HG03196 (cell line): ENCODE data around the gene CFAP410.
"Not testable (repeated sequence)": the region's sequence is repeated elsewhere in the genome, so short reads cannot be mapped to it uniquely, and the experiment has no call there.

Source experiments
- ATAC-seq: cut with Tn5 transposase; IDR thresholded peaks from one replicate; pipeline ENCODE4 v1.9.1; 2021; ENCODE audit not compliant: unreplicated experiment

Gene CFAP410

DNA sequence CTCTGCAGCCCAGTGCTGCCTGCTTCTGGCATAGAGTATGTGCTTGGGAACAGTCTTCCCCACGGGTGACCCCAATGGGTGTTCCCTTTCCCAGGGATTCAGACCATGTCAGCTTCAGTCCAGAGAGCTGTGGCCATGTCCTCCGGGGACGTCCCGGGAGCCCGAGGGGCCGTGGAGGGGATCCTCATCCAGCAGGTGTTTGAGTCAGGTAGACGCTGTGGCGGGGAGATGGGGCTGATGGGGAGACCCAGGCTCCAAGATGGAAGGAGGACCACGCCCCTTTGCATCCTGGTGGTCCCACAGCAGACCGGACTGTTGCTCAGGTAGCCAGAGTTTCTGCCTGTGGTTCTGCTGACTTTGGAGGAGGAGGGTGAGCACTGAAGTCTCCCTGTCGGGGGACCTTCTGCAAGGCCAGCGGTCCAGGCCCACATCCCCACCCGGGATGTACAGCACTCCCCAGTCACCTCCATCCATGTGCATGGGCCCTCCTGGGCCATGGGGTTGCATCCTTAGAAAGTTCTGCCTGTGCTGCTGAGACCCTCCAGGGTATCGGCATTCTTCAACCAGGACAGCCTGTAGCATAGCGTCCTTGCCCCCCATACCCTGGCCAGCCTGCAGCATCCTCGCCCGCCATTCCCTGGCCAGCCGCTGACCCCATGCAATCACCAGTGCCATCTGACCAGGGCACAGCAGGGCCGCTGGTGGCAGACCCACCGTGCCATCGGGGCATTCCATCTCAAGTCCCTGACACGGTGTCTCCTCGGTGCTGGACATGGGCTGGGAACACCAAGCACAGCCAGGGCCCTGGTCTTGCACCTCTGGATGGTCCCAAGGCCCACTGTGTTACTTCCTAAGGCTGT, 50.7 kb downstream of the CFAP410 start:
- no peak for ATAC-seq

GRCh38 chr21:44286716-44287632, 52.2 kb downstream of the CFAP410 start:
- no peak for ATAC-seq

DNA sequence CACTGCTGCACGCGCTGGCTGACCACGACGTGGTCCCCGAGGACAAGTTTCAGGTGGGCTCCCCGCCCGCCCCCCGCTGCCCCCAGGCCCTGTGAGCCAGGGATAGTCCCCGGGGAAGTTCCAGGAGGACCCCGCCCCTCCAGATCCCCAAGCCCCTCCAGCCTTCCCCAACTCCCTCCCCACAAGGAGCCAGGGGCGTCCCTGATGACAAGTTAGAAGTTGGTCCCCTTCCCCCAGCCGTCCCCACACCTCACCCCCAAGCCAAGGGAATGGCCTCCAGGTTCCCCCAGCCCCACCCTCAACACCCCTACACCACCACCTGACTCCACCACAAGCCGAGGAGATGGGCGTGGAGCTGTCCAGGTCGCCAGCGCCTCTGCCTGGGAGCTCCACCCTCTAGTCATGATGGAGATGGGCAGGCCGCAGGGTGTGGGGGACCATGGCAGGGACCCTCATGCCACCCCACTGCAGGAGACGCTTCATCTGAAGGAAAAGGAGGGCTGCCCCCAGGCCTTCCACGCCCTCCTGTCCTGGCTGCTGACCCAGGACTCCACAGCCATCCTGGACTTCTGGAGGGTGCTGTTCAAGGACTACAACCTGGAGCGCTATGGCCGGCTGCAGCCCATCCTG, 53.0 kb downstream of the CFAP410 start:
- ATAC-seq = no peak

GRCh38 chr21:44285138-44285992, 53.8 kb downstream of the CFAP410 start, which contains the start of gene AIRE:
AIRE (plus strand) TSS chr21:44285876; CDS start chr21:44286007, 131 bp downstream.
- ATAC-seq = no peak

DNA sequence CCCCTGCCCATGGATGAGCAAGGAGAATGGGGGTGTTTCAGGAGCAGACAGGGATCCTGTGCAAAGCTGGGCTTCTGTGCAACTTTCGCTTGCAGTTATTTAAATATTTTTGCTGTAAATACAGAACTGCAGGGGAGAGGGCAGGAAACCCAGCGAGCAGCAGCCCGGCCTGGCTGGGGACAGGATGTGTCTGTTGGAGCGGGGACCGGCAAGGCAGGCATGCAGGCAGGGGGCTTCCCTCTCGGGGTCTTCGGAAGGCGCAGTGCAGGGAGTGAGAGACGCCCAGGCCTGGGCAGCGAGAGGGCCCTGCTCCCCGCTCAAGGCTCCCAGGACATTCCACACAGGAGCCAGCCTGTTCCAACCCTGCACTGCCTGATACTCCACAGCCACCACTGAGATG, 55.2 kb downstream of the CFAP410 start:
- no peak for ATAC-seq

DNA sequence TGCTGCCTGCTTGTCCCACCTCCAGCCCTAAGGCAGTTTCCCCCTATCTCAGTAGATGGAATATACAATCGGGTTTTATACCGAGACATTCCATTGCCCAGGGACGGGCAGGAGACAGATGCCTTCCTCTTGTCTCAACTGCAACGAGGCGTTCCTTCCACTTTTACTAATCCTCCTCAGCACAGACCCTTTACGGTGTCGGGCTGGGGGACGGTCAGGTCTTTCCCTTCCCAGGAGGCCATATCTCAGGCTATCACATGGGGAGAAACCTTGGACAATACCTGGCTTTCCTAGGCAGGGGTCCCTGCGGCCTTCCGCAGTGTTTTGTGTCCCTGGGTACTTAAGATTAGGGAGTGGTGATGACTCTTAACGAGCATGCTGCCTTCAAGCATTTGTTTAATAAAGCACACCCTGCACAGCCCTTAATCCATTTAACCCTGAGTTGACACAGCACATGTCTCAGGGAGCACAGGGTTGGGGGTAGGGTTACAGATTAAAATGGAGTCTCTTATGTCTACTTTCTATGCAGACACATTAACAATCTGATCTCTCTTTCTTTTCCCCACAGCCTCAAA, 55.9 kb downstream of the CFAP410 start:
- not testable (repeated sequence) for ATAC-seq

DNA sequence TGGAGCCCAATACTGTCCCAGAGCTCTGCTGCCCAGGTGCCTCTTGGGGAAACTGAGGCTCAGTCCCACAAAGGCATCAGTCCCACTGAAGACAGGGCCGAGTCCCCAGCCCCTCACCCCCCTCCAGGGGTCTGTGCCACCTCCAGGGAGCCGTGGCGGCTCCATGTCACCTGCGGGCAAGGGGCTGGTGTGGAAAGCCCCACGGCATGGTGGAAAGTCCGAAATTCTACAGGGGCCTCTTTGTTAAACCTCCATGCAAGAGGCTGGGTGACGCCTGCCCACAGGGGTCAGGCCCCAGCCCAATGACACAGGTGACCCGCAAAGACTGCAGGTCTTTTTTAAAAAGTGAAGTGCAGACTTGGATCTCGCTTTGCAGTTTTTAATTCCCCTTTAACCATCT, 56.8 kb downstream of the CFAP410 start:
- no peak for ATAC-seq

GRCh38 chr21:44281801-44282200, 57.4 kb downstream of the CFAP410 start:
- no peak for ATAC-seq

DNA sequence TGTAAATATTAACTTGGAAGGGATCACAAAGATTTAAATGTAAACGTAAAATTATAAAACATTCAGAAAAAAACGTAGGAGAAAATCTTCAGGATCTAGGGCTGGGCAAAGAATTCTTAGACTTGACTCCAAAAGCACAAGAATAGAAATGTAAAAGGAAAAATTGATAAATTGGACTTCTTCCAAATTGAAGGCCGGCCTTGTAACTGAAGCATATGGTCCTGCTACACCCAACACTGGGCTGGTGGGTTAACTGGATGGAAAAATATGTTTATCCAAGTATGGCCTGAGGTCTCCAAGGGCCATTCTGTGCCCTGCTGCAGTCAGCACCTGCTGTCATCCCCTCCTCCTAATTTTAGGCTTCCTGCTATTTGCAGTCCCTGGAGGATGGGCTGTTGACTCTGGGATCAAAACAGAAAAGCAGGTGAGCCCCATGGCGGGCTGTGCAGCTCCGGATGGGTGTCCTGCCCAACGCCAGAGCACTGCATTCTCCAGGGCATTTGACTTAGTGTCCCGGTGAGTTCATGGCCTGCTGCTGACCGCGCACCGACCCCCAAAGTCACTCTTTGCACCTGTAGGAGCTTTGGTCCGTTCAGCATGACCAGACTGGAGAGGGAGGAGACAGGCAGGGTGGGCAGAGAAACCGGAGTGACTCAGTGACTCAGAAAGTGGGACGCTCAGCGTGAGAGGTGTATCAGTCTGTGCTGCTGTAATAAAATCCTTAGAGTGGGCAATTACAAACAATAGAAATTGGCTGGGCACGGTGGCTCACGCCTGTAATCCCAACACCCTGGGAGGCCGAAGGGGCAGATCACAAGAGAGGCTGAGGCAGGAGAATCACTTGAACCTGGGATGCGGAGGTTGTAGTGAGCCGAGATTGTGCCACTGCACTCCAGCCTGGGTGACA, 59.6 kb downstream of the CFAP410 start:
- ATAC-seq = no peak
